GM19438 (cell line): ENCODE results near the gene SPATA32.
A peak's percentile ranks its signal among the peaks of the same experiment; 100 is the strongest.

Experiments used
- ATAC-seq: cut with Tn5 transposase; IDR thresholded peaks from one replicate; pipeline ENCODE4 v1.9.1; 2021; ENCODE audit warnings: low read depth; ENCODE audit not compliant: unreplicated experiment

SPATA32 gene

GRCh38 chr17:45231481-45232116 is 30.3 kb downstream of the SPATA32 start:
- no peak for ATAC-seq

DNA sequence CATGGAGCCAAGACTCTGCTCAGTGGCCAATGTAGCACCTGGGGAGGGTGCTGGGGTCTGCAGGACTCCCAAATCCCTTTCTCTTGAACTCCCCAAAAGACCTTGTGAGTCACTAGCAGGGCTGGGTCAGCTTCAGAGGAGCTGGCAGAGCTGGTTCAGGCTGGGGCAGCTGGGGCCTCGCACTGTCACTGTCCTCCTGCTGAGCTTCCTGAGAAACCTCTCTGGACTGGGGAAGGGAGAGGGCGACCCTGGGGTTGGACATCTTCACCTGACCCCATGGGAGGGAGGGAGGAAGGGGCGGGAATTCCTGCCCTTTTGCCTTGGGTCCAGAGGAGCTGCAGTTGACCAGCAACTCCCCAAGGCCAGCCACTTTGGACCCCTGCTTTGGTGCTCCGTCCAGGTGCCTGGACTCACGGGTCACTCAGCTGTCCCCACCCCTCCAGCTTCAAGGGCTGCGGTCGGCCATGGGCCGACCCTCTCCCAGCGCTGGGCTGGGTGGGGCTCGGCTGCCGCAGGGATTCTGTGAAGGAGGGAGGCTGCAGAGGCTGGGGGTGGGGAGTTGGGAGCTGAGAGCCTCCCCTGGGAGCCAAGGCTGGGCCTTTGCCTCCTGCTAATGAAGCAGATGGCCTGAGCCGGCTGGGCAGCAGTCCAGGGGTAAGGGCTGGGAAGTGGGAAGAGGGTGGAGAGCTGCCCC is 31.0 kb downstream of the SPATA32 start:
- no peak for ATAC-seq

DNA sequence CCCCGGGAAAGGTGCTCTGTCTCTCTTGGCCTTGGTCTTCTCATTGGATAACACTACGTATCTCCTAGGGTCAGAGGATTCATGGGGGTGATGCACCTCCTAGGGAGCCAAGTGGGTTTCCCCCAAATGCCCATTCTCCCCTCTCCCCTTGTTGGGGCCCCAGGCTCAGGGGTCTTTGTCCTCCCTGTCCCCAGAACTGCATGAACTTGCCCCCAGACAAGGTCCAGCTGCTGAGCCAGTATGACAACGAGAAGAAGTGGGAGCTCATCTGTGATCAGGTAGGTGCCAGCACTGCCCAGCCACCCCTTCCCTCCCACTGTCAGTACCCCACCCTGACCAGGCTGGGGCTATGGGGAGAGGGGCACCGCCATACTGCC is 31.5 kb downstream of the SPATA32 start:
- ATAC-seq: no peak

- no peak for ATAC-seq
Observed at GRCh38 chr17:45229681-45230409, 32.0 kb downstream of the SPATA32 start.

DNA sequence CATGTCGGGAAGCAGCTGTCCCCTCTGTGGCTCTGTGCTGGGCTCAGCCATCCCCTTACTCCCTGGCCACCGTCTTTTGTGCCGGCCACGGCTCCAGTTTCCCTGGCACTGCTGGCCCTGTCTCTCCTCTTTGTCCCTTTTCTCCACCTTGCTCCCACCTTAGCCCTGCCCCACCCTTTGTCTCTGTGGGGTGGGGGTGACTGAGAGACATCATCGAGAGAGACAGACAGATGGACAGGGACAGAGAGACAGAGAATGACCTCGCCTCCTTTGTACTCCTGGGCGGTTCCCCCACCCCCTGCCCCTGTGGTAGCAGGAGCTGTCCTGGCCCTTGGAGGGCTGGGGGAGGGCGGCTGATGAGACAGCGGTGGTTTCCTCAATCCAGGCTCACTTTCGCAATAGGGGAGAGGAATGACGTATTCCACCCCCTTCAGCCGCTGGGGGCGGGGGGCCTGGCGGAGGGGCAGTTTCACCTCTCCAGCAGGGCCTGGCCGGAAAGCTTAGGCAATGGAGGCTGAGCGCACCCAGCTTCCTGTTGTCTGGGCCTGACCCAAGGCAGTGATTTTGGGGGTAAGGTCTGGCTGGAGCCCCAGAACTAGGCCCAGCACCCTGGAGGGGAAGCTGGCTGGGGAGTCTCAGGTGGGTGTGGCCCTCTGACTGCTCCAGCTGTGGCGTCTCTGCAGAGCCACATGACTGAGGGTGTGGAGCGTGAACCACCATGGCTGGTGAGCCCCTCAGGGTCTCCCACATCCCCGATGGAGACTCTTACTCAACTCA is 32.9 kb downstream of the SPATA32 start:
- peak; percentile 44 for ATAC-seq

- no peak for ATAC-seq
Observed at GRCh38 chr17:45227926-45228762, 33.8 kb downstream of the SPATA32 start.

DNA sequence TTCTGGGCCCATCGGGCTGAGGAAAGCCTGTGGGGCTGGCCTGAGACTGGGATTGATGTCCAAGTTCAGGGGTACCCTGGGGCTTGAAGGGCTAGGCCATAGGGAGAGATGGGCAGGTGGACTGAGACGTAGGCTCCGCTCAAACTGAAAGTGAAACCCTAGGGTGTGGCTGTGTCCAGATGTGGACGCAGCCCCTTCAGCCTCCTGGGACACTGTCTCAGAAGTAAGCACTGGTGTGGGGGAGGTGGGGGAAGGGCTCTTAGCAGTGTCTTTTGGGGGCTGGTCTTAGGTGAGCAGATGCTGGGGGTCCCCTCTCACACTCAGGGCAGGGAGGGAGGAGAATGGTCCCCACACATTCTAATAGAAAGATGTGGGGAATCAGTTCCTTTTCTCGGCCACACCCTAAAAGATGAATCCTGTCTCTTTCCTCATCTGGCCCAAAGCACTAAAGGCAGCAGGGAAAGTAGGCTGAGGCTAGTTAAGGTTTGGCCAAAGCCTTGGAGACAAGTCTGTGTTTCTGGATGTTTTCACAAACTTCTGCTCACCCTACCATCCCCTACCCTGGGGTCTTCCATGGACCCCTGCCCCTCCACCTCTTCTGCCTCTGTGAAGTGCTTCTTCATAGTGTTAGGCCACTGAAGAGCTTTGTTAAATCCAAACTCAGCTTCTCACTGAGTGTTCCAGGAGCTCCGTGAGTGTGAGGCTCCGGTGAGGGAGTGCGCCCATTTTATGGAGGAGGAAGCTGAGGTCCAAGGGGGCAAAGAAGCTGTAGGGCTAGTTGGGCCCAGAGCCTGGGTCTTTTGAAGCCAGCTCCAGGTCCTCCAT is 34.6 kb downstream of the SPATA32 start:
- no peak for ATAC-seq

- no peak for ATAC-seq
Observed at GRCh38 chr17:45226576-45226975, 35.3 kb downstream of the SPATA32 start.

- peak; percentile 32 for ATAC-seq
Observed at GRCh38 chr17:45225964-45226530, 35.8 kb downstream of the SPATA32 start.

GRCh38 chr17:45225051-45225700 is 36.7 kb downstream of the SPATA32 start:
- no peak for ATAC-seq

GRCh38 chr17:45224671-45225050 is 37.2 kb downstream of the SPATA32 start:
- ATAC-seq: no peak

DNA sequence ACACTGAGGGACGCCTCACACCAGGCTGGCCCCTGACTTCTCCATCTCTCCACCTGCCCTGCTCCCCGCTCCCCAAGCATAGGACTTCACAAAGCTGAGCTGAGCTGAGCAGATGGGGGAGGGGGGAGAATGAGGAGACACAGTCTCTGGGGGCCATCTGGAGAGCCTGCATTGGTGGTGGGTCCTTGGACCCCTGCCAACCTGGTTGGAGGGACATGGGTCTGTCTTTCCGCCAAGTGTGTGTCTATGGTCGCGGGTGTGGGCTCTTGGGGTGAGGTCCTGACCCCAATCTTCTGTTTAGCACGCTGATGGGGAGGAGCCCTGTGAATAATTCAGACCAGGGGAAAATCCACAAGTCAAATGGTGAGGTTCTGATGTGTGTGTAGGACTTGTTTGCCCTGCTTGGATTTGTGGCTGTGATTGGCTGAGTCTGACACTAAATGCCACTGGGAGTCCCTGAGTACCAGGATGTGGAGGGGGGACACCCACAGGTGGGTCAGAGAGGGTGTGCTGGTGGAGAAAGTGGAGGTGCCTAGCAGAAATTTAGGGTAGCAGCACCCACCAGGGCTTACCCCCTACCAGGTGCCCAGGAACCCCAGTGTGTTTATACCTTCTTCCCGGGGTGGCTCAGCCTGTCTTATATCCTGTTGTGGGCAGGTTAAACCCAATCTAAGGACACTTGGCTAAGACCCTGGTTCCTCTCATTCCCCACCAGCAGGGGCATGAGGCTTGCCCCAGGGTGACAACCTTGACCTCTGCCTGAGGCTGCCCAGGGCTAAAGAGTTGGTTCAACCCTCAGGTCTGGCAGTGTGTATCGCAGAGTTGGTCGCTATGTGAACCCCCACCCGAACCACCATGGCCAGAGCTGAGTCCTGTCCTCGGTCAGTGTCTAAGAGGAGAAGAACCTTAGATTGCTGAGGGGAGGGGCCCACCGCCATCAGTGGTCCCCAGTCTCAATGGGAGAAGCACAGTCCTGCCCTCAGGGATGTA is 38.1 kb downstream of the SPATA32 start:
- no peak for ATAC-seq

DNA sequence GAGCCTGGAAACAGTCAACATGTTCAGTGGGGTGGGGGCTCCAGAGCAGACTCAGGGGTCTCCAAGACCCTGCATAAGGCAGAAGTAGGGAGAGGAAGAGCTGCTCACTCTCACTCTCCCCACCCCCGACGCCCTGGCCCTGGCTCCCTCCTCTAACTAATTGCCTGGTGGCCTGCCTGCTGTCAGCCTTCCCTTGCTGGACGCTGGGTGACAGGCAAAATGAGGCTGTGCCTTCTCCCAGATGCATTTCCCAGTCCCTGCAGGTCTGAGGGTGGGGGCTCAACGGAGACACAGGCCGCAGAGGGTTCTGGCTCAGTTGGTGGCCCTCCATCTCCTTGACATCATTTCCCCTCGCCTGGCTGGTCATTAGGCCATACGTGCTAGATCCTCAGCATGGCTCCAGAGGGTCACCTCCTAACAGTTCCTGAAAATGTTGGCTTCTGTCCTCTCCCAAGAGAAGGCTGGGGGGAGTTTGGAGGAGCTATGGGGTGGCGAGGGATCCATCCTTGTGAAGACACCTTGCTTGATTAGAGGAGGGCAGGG is 38.8 kb downstream of the SPATA32 start:
- no peak for ATAC-seq

GRCh38 chr17:45222289-45222995 is 39.5 kb downstream of the SPATA32 start:
- ATAC-seq: no peak

DNA sequence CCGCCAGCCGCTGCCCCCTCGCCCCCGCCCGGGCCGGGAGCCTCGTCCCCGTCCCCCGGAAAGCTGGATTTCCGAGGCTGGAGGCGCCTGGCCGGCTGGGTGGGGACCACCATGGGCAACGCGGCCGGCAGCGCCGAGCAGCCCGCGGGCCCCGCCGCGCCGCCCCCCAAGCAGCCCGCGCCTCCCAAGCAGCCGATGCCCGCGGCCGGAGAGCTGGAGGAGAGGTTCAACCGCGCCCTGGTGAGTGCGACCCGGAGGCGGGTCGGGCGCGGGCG is 39.9 kb downstream of the SPATA32 start:
- ATAC-seq: no peak

- ATAC-seq: no peak
Observed at GRCh38 chr17:45221081-45222013, 40.5 kb downstream of the SPATA32 start, which contains the start of gene FMNL1. Gene FMNL1, plus strand, starts transcription at chr17:45221885. Its CDS starts 240 bp downstream, at chr17:45222125.
